Fibroblast of skin of back (primary cell): ENCODE data around the gene C1QTNF1. TPM values are rescaled to one million over a fixed set of nuclear protein-coding genes. Genes with fewer than 3 reads are reported as not detected.
A peak's percentile ranks its signal among the peaks of the same experiment; 100 is the strongest.

ENCODE experiments used
- DNase-seq: peaks from one replicate; pipeline ENCODE4 v3.0.0-alpha.2; 2013
- polyA plus RNA-seq, 2 experiments: library from polyadenylated mRNA; unstranded; fragments of 120-200 nt; gene quantifications; one replicate each; pipeline ENCODE4 v1.2.1, GENCODE V29; 2013; ENCODE audit not compliant: insufficient read length in 2 of 2

Gene C1QTNF1
- 0.69 TPM for polyA plus RNA-seq (2013, experiment 1 of 2; ENCODE audit: insufficient read length)
- 0.55 TPM for polyA plus RNA-seq (2013, experiment 2 of 2; ENCODE audit: insufficient read length)

DNA sequence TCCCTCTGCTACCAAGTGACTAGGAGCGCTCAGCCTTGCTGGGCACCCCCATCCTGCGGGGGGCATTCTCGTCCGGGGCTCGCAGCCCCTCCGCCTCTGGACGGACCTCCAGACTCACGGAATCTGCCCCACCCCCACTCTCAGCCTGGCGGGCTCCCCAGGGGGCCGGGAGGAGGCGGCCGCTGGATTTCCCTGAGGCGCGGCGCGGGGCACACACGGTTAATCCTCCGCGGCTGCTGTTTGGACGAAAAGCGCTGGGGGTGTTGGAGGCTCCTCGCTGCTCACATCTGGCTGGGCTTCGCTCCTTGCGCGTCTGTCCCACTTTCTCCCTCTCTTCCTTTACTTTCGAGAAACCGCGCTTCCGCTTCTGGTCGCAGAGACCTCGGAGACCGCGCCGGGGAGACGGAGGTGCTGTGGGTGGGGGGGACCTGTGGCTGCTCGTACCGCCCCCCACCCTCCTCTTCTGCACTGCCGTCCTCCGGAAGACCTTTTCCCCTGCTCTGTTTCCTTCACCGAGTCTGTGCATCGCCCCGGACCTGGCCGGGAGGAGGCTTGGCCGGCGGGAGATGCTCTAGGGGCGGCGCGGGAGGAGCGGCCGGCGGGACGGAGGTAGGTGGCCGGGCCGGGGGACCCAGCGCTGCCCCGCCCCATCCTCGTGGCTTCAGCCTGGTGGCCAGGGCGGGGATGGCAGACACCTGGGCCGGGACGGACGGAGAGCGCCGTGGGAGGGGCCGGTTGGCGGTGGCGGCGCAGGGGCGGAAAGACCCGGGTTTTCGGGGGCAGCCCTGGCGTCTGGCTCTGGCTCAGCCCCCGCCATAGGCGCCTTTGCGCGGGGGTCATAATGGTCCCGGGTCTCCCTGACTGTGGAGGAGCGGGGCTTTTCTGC is at the start of gene C1QTNF1:
C1QTNF1 (plus strand) TSS at position 284 of the 886 bp plus-strand sequence. CDS start 19,800 bp downstream, outside the sequence.
- peak; percentile 37 for DNase-seq

- peak; percentile 81 for DNase-seq
Measured at GRCh38 chr17:78974635-78975591, 49.1 kb upstream of the C1QTNF1 start.

GRCh38 chr17:78976907-78977680 is 46.9 kb upstream of the C1QTNF1 start:
- DNase-seq = no peak

DNA sequence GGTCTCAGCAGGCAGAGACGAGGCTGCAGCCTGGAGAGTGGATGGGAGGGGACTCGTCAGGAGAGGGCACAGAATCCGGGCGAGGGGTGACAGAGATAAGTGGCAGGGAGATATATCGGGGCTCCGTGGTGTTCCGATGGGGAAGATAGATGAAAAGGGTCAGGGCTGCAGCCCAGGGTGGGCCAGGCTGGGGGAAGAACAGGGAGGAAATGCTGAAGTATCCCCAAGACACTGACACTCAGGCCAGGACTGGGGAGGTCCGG is 46.4 kb upstream of the C1QTNF1 start:
- DNase-seq = no peak

DNA sequence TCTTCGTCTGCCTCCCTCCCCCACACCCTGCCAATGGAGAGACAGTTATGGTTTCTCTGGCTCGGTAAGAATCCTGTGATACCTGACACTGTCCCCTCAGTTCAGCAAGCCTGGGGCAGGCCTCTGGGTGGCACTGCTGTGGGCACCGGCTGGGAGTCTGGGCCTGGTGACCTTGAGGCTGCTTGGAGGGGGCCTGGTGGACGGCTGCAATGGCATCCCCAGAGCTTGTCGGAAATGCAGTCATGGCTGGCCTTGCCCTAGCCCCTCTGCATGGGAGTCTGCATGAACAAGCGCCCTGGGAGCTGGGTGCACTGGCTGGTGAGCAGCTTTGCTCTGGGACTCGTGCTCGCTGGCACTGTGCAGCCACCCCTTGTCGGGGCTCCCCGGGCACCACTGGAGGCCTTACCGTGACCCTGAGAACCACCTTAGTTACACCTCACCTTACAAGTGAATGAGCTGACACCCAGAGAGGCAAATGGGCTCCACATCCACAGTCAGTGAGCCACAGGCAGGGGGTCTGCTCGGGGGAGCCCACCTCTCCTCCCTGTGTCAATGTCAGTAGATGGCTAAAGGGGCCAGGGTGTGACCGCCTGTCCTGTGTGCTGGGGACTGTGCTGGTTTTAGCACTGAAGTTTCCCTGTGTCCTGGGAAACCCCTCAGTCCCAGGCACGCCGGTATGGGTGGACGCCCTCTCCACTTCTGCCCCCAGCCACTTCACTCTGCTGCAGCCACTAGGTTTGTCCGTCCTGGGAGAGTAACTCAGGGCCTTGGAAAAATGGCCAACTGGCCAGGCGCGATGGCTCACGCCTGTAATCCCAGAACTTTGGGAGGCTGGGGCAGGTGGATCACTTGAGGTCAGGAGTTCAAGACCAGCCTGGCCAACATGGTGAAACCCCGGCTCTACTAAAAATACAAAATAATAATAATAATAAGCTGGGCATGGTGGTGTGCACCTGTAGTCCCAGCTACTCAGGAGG is 45.7 kb upstream of the C1QTNF1 start:
- no peak for DNase-seq

- DNase-seq = peak; percentile 78
Measured at GRCh38 chr17:78979780-78980623, 44.0 kb upstream of the C1QTNF1 start, which contains the start of gene LGALS3BP. Gene LGALS3BP (minus strand): TSS chr17:78979923. CDS start chr17:78977191, 2,732 bp downstream.

DNA sequence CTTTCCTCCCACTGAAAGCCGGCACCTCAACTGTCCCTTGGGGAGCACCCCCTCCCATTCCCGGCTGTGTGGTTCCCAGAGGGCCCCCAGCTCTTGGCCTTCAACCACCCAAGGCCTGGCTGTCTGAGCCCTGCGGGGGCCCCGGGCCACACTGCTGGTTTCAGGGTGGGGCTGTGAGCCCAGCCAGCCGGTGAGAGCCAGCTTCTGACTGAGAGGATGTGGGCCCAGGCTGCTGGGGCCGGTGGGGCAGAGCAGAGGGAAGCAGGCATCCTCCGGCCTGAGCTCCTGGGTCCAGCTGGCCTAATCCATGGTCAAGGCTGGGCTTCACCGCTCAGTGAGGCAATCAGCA is 43.4 kb upstream of the C1QTNF1 start:
- DNase-seq = no peak

DNA sequence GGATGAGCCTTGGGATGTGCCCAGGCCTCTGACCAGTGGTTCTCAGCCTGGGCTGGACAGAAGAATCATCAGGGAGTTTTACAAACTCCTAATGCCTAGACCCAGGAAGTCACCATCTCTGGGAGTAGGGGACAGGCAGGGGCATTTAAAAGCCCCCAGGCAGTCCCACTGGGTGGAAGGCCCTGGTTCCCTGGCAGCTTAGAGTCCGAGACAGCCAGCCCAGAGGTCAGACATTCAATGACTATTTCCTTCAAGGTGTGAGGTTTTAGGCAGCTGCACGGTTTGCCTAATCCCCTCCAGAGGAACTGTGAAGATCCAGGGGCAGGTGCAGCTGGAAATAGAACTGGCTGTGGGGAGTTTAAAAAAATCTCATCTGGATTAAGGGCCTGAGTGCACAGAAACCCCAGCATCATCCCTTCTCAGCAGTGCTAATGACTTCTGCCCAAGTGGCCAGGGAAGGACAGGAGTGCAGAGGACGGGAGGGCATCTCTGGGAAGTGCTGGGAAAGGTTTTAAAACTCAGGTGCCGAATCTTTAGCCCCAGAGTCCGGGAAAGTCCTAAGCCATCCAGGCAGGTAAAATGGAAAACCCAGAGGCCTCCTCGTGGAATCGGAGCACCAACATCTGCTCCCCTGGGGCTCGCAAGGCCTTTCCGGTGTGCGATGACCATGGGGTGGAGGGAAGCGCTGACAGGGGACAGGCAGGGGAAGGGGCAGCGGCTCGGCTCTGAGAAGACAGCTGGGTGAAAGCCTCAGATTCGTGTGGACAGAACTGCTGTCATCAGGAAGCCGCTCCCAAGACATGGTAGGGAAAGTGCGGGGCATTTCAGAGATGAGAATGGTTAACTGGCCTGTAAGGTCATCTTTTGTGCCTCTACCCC is 42.7 kb upstream of the C1QTNF1 start:
- no peak for DNase-seq

DNA sequence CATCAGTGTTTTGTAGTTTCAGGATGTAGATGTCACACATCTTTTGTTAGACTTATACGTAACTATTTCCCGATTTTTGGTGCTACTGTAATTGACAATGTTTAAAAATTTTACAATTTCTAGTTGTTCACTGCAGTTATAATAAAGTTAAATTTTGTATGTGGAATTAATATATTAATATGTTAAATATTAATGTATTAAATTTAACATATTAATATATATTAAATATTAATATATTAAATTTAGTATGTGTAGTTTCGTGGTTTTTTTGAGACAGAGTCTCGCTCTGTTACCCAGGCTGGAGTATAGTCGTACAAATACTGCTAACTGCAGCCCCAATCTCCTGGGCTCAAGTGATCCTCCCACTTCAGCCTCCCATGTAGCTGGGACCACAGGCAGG is 38.6 kb upstream of the C1QTNF1 start:
- DNase-seq = no peak

DNA sequence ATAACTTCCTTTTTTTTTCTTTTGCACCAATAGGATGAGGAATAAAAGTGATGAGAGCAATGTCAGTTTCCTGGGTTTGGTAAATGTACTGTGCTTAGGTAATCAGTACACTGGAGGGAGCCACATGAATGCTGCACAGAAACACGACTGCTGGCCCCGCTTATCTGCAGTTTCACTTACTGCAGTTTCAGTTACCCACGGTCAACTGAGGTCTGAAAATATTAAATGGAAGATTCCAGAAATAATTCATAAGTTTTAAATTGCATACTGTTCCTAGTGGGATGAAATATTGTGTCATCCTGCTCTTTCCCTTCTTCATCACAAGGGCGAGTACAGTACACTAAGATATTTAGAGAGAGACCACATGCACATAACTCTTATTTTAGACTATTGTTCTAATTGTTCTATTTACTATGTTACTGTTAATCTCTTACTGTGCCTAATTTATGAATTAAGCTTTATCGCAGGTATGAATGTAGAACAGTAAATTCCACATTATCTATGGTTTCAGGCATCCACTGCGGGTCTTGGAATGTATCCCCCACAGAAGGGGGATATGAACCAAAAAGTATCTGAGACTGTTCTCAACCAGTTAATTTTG is 37.8 kb upstream of the C1QTNF1 start:
- no peak for DNase-seq

- DNase-seq = peak; percentile 59
Measured at GRCh38 chr17:78986649-78987328, 37.2 kb upstream of the C1QTNF1 start.

DNA sequence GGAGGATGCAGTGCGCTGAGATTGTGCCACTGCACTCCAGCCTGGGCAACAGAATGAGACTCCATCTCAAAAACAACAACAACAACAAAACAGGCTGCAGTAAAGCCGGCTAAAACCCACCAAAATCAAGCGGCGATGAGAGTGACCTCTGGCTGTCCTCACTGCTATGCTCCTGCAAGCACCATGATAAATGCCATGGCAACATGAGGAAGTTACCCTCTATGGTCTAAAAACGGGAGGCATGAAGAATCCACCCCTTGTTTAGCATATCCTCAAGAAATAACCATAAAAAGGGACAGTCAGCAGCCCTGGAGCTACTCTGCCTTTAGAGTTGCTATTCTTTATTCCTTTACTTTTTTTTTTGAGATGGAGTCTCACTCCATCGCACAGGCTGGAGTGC is 35.8 kb upstream of the C1QTNF1 start:
- no peak for DNase-seq

DNA sequence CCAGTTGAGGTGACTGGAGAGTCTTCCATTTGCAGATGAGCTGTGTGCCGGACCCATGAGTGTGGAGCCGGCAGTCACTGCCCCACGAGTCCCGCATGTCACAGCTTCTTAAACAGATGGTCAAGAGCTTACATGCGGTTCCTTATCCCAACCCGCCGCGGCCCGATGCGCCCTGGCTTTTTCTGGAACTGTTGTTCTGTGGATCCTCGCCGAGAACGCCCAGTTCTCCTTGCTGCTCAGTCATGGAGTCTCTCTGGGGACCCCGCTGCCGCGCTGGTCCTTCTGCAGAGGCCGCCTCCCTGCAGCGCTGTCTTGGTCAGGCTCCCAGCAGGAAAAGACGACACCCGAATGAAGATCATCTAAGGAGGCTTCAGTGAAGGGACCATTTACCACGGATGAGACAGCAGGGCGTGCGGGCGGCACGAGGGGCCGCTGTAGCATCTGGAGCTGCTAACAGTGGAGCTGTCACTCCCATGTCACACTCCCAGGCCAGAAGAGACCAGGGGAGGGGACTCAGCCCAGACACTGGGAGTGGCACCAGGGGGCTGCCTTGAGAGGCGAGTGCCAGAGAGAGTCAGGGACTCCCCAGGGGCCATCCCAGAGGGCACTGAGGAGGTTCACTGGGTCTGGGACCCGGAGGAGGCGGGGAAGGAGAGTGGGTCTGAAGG is 33.5 kb upstream of the C1QTNF1 start:
- no peak for DNase-seq

- DNase-seq = no peak
Measured at GRCh38 chr17:78991017-78991738, 32.8 kb upstream of the C1QTNF1 start.

- DNase-seq = no peak
Measured at GRCh38 chr17:78991906-78992532, 31.9 kb upstream of the C1QTNF1 start.

- DNase-seq = no peak
Measured at GRCh38 chr17:78992542-78993212, 31.3 kb upstream of the C1QTNF1 start.
